HepG2 (cell line): ENCODE data around the gene PRPSAP2. TPM values are rescaled to one million over a fixed set of nuclear protein-coding genes. Genes with fewer than 3 reads are reported as not detected.
A peak's percentile ranks its signal among the peaks of the same experiment; 100 is the strongest.

Experiments
- AGO1 ChIP-seq: fragments of 200-400 bp; formaldehyde crosslinking; IDR thresholded peaks from 2 replicates; pipeline ENCODE4 v1.6.1; 2017; ENCODE audit warnings: mild to moderate bottlenecking, low read depth, low read length, moderate library complexity; ENCODE audit not compliant: poor library complexity, severe bottlenecking
- BRD4 ChIP-seq: sonication (generic); formaldehyde crosslinking; IDR thresholded peaks from 2 replicates; pipeline ENCODE4 v1.4.0; 2020; ENCODE audit warnings: missing genetic modification reagents
- EP300 ChIP-seq, 3 experiments: sonication (generic) in 1 of 3; formaldehyde crosslinking in 1 of 3; IDR thresholded peaks; 2 replicates each; pipeline versions ENCODE4 v1.5.1 to v1.6.1; 2011 to 2020; ENCODE audit warnings: low read depth in 2 of 3, low read length in 2 of 3, borderline replicate concordance in 1 of 3, improper control_type of control experiment in 1 of 3, mild to moderate bottlenecking in 1 of 3, missing genetic modification reagents in 1 of 3, moderate library complexity in 1 of 3
- FOSL2 ChIP-seq: sonication (generic); formaldehyde crosslinking; IDR thresholded peaks from 2 replicates; pipeline ENCODE4 v1.4.0; 2020; ENCODE audit warnings: missing genetic modification reagents
- HDAC2 ChIP-seq: sonication (generic); formaldehyde crosslinking; IDR thresholded peaks from 2 replicates; pipeline ENCODE4 v1.4.0; 2020; ENCODE audit warnings: missing genetic modification reagents
- KAT7 ChIP-seq: IDR thresholded peaks from 2 replicates; pipeline ENCODE4 v1.6.1; 2018; ENCODE audit warnings: borderline replicate concordance, missing compliant biosample characterization
- KDM1A ChIP-seq: IDR thresholded peaks from 2 replicates; pipeline ENCODE4 v1.6.1; 2016; ENCODE audit warnings: missing compliant biosample characterization
- KMT2A ChIP-seq: sonication (generic); formaldehyde crosslinking; IDR thresholded peaks from 2 replicates; pipeline ENCODE4 v1.4.0; 2020; ENCODE audit warnings: missing genetic modification reagents
- MED1 ChIP-seq: sonication (generic); formaldehyde crosslinking; IDR thresholded peaks from 2 replicates; pipeline ENCODE4 v1.4.0; 2020; ENCODE audit warnings: missing genetic modification reagents
- RAD51 ChIP-seq: fragments of 450-650 bp; IDR thresholded peaks from 2 replicates; pipeline ENCODE4 v1.6.1; 2016; ENCODE audit warnings: borderline replicate concordance
- RBM39 ChIP-seq: fragments of 200-400 bp; formaldehyde crosslinking; IDR thresholded peaks from one replicate; pipeline ENCODE4 v1.6.1; 2018; ENCODE audit warnings: antibody characterized with exemption, mild to moderate bottlenecking, low read depth, low read length; ENCODE audit not compliant: poor library complexity, severe bottlenecking
- RXRA ChIP-seq: sonication (generic); formaldehyde crosslinking; IDR thresholded peaks from 2 replicates; pipeline ENCODE4 v1.5.1; 2020; ENCODE audit warnings: missing genetic modification reagents
- SKI ChIP-seq: fragments of 450-650 bp; IDR thresholded peaks from one replicate; pipeline ENCODE4 v1.6.1; 2018; ENCODE audit warnings: mild to moderate bottlenecking; ENCODE audit not compliant: partially characterized antibody
- SOX5 ChIP-seq: IDR thresholded peaks from 2 replicates; pipeline ENCODE4 v1.6.1; 2016; ENCODE audit warnings: borderline replicate concordance
- SP140L ChIP-seq: sonication (generic); formaldehyde crosslinking; IDR thresholded peaks from 2 replicates; pipeline ENCODE4 v1.4.0; 2020; ENCODE audit warnings: missing genetic modification reagents, borderline replicate concordance
- STAT5B ChIP-seq: sonication (generic); formaldehyde crosslinking; IDR thresholded peaks from 2 replicates; pipeline ENCODE4 v1.4.0; 2020; ENCODE audit warnings: missing genetic modification reagents
- ZNF24 ChIP-seq: fragments of 450-650 bp; IDR thresholded peaks from 2 replicates; pipeline ENCODE4 v1.6.1; 2017; ENCODE audit warnings: antibody characterized with exemption, mild to moderate bottlenecking
- ZNF776 ChIP-seq: sonication (generic); formaldehyde crosslinking; IDR thresholded peaks from 2 replicates; pipeline ENCODE4 v1.4.0; 2020; ENCODE audit warnings: mild to moderate bottlenecking, missing genetic modification reagents
- polyA plus RNA-seq, 8 experiments: library from polyadenylated mRNA; depleted of rRNA in 3 of 8; stranded (reverse) in 7 of 8; unstranded in 1 of 8; fragments of >200 nt; fragmentation: Illumina TruSeq in 4 of 8; extraction: Trizol in 4 of 8; gene quantifications; 2 replicates each; pipeline versions ENCODE4 v1.2.1 to v1.2.3, GENCODE V29; 2011 to 2016; ENCODE audit warnings: low read depth in 4 of 8, missing spikeins in 1 of 8, mixed read lengths in 1 of 8; ENCODE audit not compliant: insufficient read depth in 1 of 8
- total RNA-seq, 5 experiments: library from RNA; depleted of rRNA; stranded (reverse); fragments of >200 nt; fragmentation: Illumina TruSeq; extraction: Trizol; gene quantifications; 2 replicates each; pipeline ENCODE4 v1.2.3, GENCODE V29; 2016; ENCODE audit warnings: low read depth in 1 of 5
- TF ChIP-seq, protein P1 (sequence below): sonication (generic); formaldehyde crosslinking; IDR thresholded peaks from 2 replicates; pipeline ENCODE4 v1.8.0; 2022; ENCODE audit warnings: missing genetic modification reagents, mild to moderate bottlenecking, moderate library complexity, borderline replicate concordance
- TF ChIP-seq, protein P2 (sequence below): sonication (generic); formaldehyde crosslinking; conservative IDR thresholded peaks from 2 replicates; pipeline ENCODE4 v1.8.0; 2022; ENCODE audit warnings: missing genetic modification reagents
- TF ChIP-seq, protein P3 (sequence below): sonication (generic); formaldehyde crosslinking; IDR thresholded peaks from 2 replicates; pipeline ENCODE4 v1.4.0; 2020; ENCODE audit warnings: mild to moderate bottlenecking, missing genetic modification reagents
- TF ChIP-seq, protein P4 (sequence below): sonication (generic); formaldehyde crosslinking; IDR thresholded peaks from 2 replicates; pipeline ENCODE4 v1.4.0; 2020; ENCODE audit warnings: missing genetic modification reagents

Gene PRPSAP2
- total and polyA plus RNA-seq, 2 of the 13 experiments (the other 11 are each of a cell fraction or from before 2014, with no cell fraction given): 34.0 to 58.9 TPM

DNA sequence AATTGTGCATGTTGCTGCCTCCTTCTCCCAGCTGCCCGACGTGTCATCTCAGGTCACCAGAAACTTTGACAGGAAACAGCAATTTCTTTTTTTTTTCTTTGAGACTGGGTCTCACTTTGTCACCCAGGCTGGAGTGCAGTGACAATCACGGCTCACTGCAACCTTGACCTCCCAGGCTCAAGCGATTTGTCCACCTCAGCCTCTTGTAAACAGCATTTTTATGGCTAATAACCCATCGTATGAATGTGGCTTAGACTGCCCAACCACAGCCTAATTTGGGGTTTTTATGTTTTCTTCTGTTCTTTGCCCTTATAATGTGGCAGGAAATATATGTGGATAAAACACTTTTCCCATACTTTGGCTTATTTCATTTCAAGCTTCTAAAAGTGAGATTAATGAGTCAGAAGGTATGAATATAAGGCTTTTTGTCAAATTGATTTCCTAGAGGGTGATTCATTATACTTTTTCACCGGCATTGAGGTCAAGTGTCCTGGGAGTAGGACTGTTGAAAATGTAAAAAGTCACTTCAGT is 63.0 kb downstream of the PRPSAP2 start (continued):
- TF ChIP-seq, protein P1, sequence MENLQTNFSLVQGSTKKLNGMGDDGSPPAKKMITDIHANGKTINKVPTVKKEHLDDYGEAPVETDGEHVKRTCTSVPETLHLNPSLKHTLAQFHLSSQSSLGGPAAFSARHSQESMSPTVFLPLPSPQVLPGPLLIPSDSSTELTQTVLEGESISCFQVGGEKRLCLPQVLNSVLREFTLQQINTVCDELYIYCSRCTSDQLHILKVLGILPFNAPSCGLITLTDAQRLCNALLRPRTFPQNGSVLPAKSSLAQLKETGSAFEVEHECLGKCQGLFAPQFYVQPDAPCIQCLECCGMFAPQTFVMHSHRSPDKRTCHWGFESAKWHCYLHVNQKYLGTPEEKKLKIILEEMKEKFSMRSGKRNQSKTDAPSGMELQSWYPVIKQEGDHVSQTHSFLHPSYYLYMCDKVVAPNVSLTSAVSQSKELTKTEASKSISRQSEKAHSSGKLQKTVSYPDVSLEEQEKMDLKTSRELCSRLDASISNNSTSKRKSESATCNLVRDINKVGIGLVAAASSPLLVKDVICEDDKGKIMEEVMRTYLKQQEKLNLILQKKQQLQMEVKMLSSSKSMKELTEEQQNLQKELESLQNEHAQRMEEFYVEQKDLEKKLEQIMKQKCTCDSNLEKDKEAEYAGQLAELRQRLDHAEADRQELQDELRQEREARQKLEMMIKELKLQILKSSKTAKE: peak; percentile 66
- TF ChIP-seq STAT5B (CRISPR knock-in tag): no peak
- no peak for TF ChIP-seq KMT2A (CRISPR knock-in tag)
- TF ChIP-seq, protein P2, sequence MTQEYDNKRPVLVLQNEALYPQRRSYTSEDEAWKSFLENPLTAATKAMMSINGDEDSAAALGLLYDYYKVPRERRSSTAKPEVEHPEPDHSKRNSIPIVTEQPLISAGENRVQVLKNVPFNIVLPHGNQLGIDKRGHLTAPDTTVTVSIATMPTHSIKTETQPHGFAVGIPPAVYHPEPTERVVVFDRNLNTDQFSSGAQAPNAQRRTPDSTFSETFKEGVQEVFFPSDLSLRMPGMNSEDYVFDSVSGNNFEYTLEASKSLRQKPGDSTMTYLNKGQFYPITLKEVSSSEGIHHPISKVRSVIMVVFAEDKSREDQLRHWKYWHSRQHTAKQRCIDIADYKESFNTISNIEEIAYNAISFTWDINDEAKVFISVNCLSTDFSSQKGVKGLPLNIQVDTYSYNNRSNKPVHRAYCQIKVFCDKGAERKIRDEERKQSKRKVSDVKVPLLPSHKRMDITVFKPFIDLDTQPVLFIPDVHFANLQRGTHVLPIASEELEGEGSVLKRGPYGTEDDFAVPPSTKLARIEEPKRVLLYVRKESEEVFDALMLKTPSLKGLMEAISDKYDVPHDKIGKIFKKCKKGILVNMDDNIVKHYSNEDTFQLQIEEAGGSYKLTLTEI (CRISPR knock-in tag): no peak
- TF ChIP-seq RBM39: no peak
- no peak for TF ChIP-seq SP140L (CRISPR knock-in tag)
- TF ChIP-seq RAD51: no peak
- no peak for TF ChIP-seq EP300 (IDR thresholded peaks at IDR 0.05; ENCODE audit: low read depth in 2 of 2, low read length in 2 of 2)
- TF ChIP-seq EP300 (CRISPR knock-in tag; IDR thresholded peaks at IDR 0.05; ENCODE audit: borderline replicate concordance): no peak
- TF ChIP-seq SKI: peak; percentile 23
- no peak for TF ChIP-seq ZNF24
- no peak for TF ChIP-seq KDM1A (CRISPR knock-in tag)
- TF ChIP-seq, protein P3, sequence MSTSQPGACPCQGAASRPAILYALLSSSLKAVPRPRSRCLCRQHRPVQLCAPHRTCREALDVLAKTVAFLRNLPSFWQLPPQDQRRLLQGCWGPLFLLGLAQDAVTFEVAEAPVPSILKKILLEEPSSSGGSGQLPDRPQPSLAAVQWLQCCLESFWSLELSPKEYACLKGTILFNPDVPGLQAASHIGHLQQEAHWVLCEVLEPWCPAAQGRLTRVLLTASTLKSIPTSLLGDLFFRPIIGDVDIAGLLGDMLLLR (CRISPR knock-in tag): no peak
- TF ChIP-seq HDAC2: 0 out of 2 replicates have a peak, but pooled peaks have one; percentile 37
- no peak for TF ChIP-seq ZNF776 (CRISPR knock-in tag)
- TF ChIP-seq KAT7 (CRISPR knock-in tag): no peak
- TF ChIP-seq MED1 (CRISPR knock-in tag): peak; percentile 68
- TF ChIP-seq RXRA (CRISPR knock-in tag): peak; percentile 57; the same call in 1 of the 2 replicates
- no peak for TF ChIP-seq AGO1
- TF ChIP-seq FOSL2: peak; percentile 37; the same call in 1 of the 2 replicates
- TF ChIP-seq, protein P4, sequence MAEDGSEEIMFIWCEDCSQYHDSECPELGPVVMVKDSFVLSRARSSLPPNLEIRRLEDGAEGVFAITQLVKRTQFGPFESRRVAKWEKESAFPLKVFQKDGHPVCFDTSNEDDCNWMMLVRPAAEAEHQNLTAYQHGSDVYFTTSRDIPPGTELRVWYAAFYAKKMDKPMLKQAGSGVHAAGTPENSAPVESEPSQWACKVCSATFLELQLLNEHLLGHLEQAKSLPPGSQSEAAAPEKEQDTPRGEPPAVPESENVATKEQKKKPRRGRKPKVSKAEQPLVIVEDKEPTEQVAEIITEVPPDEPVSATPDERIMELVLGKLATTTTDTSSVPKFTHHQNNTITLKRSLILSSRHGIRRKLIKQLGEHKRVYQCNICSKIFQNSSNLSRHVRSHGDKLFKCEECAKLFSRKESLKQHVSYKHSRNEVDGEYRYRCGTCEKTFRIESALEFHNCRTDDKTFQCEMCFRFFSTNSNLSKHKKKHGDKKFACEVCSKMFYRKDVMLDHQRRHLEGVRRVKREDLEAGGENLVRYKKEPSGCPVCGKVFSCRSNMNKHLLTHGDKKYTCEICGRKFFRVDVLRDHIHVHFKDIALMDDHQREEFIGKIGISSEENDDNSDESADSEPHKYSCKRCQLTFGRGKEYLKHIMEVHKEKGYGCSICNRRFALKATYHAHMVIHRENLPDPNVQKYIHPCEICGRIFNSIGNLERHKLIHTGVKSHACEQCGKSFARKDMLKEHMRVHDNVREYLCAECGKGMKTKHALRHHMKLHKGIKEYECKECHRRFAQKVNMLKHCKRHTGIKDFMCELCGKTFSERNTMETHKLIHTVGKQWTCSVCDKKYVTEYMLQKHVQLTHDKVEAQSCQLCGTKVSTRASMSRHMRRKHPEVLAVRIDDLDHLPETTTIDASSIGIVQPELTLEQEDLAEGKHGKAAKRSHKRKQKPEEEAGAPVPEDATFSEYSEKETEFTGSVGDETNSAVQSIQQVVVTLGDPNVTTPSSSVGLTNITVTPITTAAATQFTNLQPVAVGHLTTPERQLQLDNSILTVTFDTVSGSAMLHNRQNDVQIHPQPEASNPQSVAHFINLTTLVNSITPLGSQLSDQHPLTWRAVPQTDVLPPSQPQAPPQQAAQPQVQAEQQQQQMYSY (CRISPR knock-in tag): no peak
- peak; percentile 57; the same call in 1 of the 2 replicates for TF ChIP-seq SOX5 (CRISPR knock-in tag)
- no peak for TF ChIP-seq BRD4 (CRISPR knock-in tag)
